ENCODE results near the gene SPTLC3. TPM values are rescaled to one million over a fixed set of nuclear protein-coding genes. Genes with fewer than 3 reads are reported as not detected.

The SPTLC3 gene
- total RNA-seq, 2 donors from 2014 or later: 5.3 to 18.4 TPM

GRCh38 chr20:13034115-13034514 is 25.3 kb downstream of the SPTLC3 start:
- ATAC-seq (no peak), DNase-seq (no peak)
- no peaks in the 10 kb centered on the region for H3K27me3 ChIP-seq
- TF ChIP-seq POLR2A (IDR thresholded peaks at IDR 0.05): no peak
- no peak for TF ChIP-seq CTCF (IDR thresholded peaks at IDR 0.05)
- intact Hi-C loops (cut with DNase I): no loop called here
- no peaks in the 10 kb centered on the region for H3K9me3 ChIP-seq
- no peaks in the 10 kb centered on the region for H3K36me3 ChIP-seq (replicated peaks in 1 of 2; ENCODE audit: insufficient read depth in 1 of 2, low read depth in 2 of 2)
- H3K4me1 ChIP-seq: peaks cover 9% of the 10 kb centered on the region
- no peak overlapping the region for H3K27ac ChIP-seq
- no peak overlapping the region for H3K4me3 ChIP-seq

- WGBS, 2 donors: 77 to 96% methylated on average over 1 of the region's 1 CpG
- no peaks in the 10 kb centered on the region for H3K27me3 ChIP-seq
- TF ChIP-seq POLR2A (IDR thresholded peaks at IDR 0.05): no peak
- no peak for TF ChIP-seq CTCF (IDR thresholded peaks at IDR 0.05)
- H3K4me3 ChIP-seq: no peak overlapping the region
- H3K27ac ChIP-seq: peak overlapping the region in 2 of 4 donors; percentile 10 to 53
- peaks cover 9% of the 10 kb centered on the region for H3K4me1 ChIP-seq
- DNase-seq: no peak
- H3K9me3 ChIP-seq: no peaks in the 10 kb centered on the region
- intact Hi-C loops (cut with DNase I): no loop called here
- H3K36me3 ChIP-seq (replicated peaks in 1 of 2; ENCODE audit: insufficient read depth in 1 of 2, low read depth in 2 of 2): no peaks in the 10 kb centered on the region
- no peak for ATAC-seq
Measured at GRCh38 chr20:13034936-13035335, 26.2 kb downstream of the SPTLC3 start.

GRCh38 chr20:13035399-13036152 is 26.8 kb downstream of the SPTLC3 start:
- Histone ChIP-seq H3K4me3 (no peak overlapping the region), H3K27ac (peak overlapping the region in 2 of 4 donors; percentile 10 to 53), H3K27me3 (no peaks in the 10 kb centered on the region), H3K9me3 (no peaks in the 10 kb centered on the region), H3K4me1 (peaks cover 9% of the 10 kb centered on the region), H3K36me3 (replicated peaks in 1 of 2; ENCODE audit: insufficient read depth in 1 of 2, low read depth in 2 of 2) (no peaks in the 10 kb centered on the region)
- WGBS, 2 donors: 13 to 18% methylated on average over 2 of the region's 2 CpGs
- intact Hi-C loops (cut with DNase I): no loop called here
- DNase-seq: no peak
- TF ChIP-seq CTCF (IDR thresholded peaks at IDR 0.05): no peak
- TF ChIP-seq POLR2A (IDR thresholded peaks at IDR 0.05): no peak
- peak; percentile 48 for ATAC-seq

GRCh38 chr20:13037727-13038126 is 29.0 kb downstream of the SPTLC3 start:
- Histone ChIP-seq H3K27ac (no peak overlapping the region), H3K36me3 (replicated peaks in 1 of 2; ENCODE audit: insufficient read depth in 1 of 2, low read depth in 2 of 2) (no peaks in the 10 kb centered on the region), H3K4me3 (no peak overlapping the region), H3K4me1 (peaks cover 9% of the 10 kb centered on the region), H3K9me3 (no peaks in the 10 kb centered on the region), H3K27me3 (no peaks in the 10 kb centered on the region)
- no peak for TF ChIP-seq POLR2A (IDR thresholded peaks at IDR 0.05)
- no peak for TF ChIP-seq CTCF (IDR thresholded peaks at IDR 0.05)
- ATAC-seq (no peak), DNase-seq (no peak)
- intact Hi-C loops (cut with DNase I): no loop called here
- 78 to 83% methylated on average over 3 of the region's 3 CpGs for WGBS, 2 donors
